HepG2 (cell line): Measurements from ENCODE around the gene RASA2.

ENCODE experiments used
- AFF4 ChIP-seq: sonication (generic); formaldehyde crosslinking; IDR thresholded peaks from 2 replicates; pipeline ENCODE4 v1.4.0; 2020; ENCODE audit warnings: missing genetic modification reagents
- CEBPB ChIP-seq: IDR thresholded peaks from 2 replicates; pipeline ENCODE4 v1.6.1; 2011; ENCODE audit warnings: low read depth, low read length, improper control_type of control experiment, borderline replicate concordance
- CHD2 ChIP-seq: IDR thresholded peaks from 2 replicates; pipeline ENCODE4 v1.6.1; 2011; ENCODE audit warnings: low read depth, low read length, improper control_type of control experiment
- HNF1A ChIP-seq, 2 experiments: sonication (generic) in 1 of 2; formaldehyde crosslinking in 1 of 2; IDR thresholded peaks; 2 replicates each; pipeline versions ENCODE4 v1.4.0 to v1.6.1; 2016 to 2020; ENCODE audit warnings: borderline replicate concordance in 1 of 2, low read depth in 1 of 2, mild to moderate bottlenecking in 1 of 2, missing genetic modification reagents in 1 of 2
- MYC ChIP-seq: sonication (generic); formaldehyde crosslinking; IDR thresholded peaks from 2 replicates; pipeline ENCODE4 v1.9.0; 2021; ENCODE audit warnings: missing genetic modification reagents, borderline replicate concordance
- ZNF670 ChIP-seq: sonication (generic); formaldehyde crosslinking; IDR thresholded peaks from 2 replicates; pipeline ENCODE4 v1.8.0; 2022; ENCODE audit warnings: mild to moderate bottlenecking, missing genetic modification reagents, borderline replicate concordance
- ZNF703 ChIP-seq: sonication (generic); formaldehyde crosslinking; IDR thresholded peaks from 2 replicates; pipeline ENCODE4 v1.5.1; 2020; ENCODE audit warnings: missing genetic modification reagents, mild to moderate bottlenecking, moderate library complexity, borderline replicate concordance
- ZSCAN31 ChIP-seq: sonication (generic); formaldehyde crosslinking; IDR thresholded peaks from 2 replicates; pipeline ENCODE4 v1.5.0; 2020; ENCODE audit warnings: low read depth, mild to moderate bottlenecking, missing genetic modification reagents
- TF ChIP-seq, protein P1 (sequence below): sonication (generic); formaldehyde crosslinking; IDR thresholded peaks from 2 replicates; pipeline ENCODE4 v1.5.0; 2020; ENCODE audit warnings: mild to moderate bottlenecking, missing genetic modification reagents, moderate library complexity

DNA sequence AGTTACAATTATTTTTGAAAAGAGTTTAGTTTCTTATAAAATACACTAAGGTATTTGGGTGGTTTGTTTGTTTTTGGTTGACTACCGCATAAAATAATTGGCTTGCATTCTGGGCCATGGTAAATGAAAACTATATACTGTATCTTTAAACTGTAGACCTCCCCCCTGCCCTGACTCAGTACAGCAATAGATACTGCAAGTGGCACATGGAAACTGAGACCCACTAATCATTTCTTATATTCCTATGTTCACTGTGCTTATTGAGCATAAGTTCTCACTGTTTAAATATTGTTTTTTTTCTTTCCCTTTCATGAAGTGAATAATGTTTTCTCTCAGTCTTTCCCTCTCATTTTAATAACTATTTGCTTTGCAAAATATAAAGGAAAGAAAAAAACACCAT is 45.8 kb downstream of the RASA2 start:
- no peak for TF ChIP-seq MYC
- no peak for TF ChIP-seq AFF4 (CRISPR knock-in tag)
- TF ChIP-seq, protein P1, sequence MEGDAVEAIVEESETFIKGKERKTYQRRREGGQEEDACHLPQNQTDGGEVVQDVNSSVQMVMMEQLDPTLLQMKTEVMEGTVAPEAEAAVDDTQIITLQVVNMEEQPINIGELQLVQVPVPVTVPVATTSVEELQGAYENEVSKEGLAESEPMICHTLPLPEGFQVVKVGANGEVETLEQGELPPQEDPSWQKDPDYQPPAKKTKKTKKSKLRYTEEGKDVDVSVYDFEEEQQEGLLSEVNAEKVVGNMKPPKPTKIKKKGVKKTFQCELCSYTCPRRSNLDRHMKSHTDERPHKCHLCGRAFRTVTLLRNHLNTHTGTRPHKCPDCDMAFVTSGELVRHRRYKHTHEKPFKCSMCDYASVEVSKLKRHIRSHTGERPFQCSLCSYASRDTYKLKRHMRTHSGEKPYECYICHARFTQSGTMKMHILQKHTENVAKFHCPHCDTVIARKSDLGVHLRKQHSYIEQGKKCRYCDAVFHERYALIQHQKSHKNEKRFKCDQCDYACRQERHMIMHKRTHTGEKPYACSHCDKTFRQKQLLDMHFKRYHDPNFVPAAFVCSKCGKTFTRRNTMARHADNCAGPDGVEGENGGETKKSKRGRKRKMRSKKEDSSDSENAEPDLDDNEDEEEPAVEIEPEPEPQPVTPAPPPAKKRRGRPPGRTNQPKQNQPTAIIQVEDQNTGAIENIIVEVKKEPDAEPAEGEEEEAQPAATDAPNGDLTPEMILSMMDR, result no peak
- TF ChIP-seq ZNF703, result no peak
- no peak for TF ChIP-seq ZSCAN31 (CRISPR knock-in tag)
- no peak for TF ChIP-seq CHD2
- TF ChIP-seq HNF1A (IDR thresholded peaks at IDR 0.05; ENCODE audit: low read depth), result no peak
- no peak for TF ChIP-seq HNF1A (CRISPR knock-in tag; IDR thresholded peaks at IDR 0.05; ENCODE audit: borderline replicate concordance)
- TF ChIP-seq ZNF670 (CRISPR knock-in tag), result no peak
- TF ChIP-seq CEBPB, result no peak
